ENCODE measurements around the gene KIF1B. TPM values are rescaled to one million over a fixed set of nuclear protein-coding genes. Genes with fewer than 3 reads are reported as not detected.

KIF1B gene
- total and polyA plus RNA-seq, 9 donors = 11.5 to 44.2 (median 37.2) TPM

- WGBS, 3 donors = 69 to 80% (median 75%) methylated on average over 2 of the region's 2 CpGs
- Histone ChIP-seq H3K27ac (no peak overlapping the region), H3K27me3 (no peaks in the 10 kb centered on the region), H3K36me3 (no peaks in the 10 kb centered on the region), H3K9me3 (no peaks in the 10 kb centered on the region), H3K4me1 (ENCODE audit: insufficient read depth) (no peaks in the 10 kb centered on the region), H3K4me3 (no peak overlapping the region)
- intact Hi-C loops (cut with DNase I) = no loop called here
- no peak for DNase-seq
- TF ChIP-seq EP300 (IDR thresholded peaks at IDR 0.05) (no peak), CTCF (IDR thresholded peaks at IDR 0.05) (no peak), POLR2A (IDR thresholded peaks at IDR 0.05) (no peak)
Observed at GRCh38 chr1:10271090-10271489, 60.7 kb downstream of the KIF1B start.

- 9 to 25% (median 15%) methylated on average over 2 of the region's 2 CpGs for WGBS, 3 donors
Observed at GRCh38 chr1:10271869-10272268, 61.5 kb downstream of the KIF1B start.

GRCh38 chr1:10272274-10272673 lies 61.9 kb downstream of the KIF1B start:
- intact Hi-C loops (cut with DNase I) = no loop called here
- H3K27me3 ChIP-seq = no peaks in the 10 kb centered on the region
- H3K4me1 ChIP-seq (ENCODE audit: insufficient read depth) = no peaks in the 10 kb centered on the region
- 9 to 30% (median 16%) methylated on average over 1 of the region's 1 CpG for WGBS, 3 donors
- no peak for TF ChIP-seq EP300 (IDR thresholded peaks at IDR 0.05)
- no peak for TF ChIP-seq CTCF (IDR thresholded peaks at IDR 0.05)
- no peak for TF ChIP-seq POLR2A (IDR thresholded peaks at IDR 0.05)
- H3K4me3 ChIP-seq = no peak overlapping the region
- DNase-seq = no peak
- H3K9me3 ChIP-seq = no peaks in the 10 kb centered on the region
- no peak overlapping the region for H3K27ac ChIP-seq
- no peaks in the 10 kb centered on the region for H3K36me3 ChIP-seq

More at GRCh38 chr1:10271869-10272268, 61.5 kb downstream of the KIF1B start:
- Histone ChIP-seq H3K27ac (no peak overlapping the region), H3K4me1 (ENCODE audit: insufficient read depth) (no peaks in the 10 kb centered on the region), H3K27me3 (no peaks in the 10 kb centered on the region), H3K4me3 (no peak overlapping the region), H3K9me3 (no peaks in the 10 kb centered on the region), H3K36me3 (no peaks in the 10 kb centered on the region)
- DNase-seq = no peak
- intact Hi-C loops (cut with DNase I) = no loop called here
- no peak for TF ChIP-seq POLR2A (IDR thresholded peaks at IDR 0.05)
- no peak for TF ChIP-seq CTCF (IDR thresholded peaks at IDR 0.05)
- TF ChIP-seq EP300 (IDR thresholded peaks at IDR 0.05) = no peak

GRCh38 chr1:10278880-10279279 lies 68.5 kb downstream of the KIF1B start:
- no peaks in the 10 kb centered on the region for H3K27me3 ChIP-seq
- H3K4me3 ChIP-seq = no peak overlapping the region
- no peaks in the 10 kb centered on the region for H3K36me3 ChIP-seq
- H3K9me3 ChIP-seq = no peaks in the 10 kb centered on the region
- intact Hi-C loops (cut with DNase I) = loop anchor here in 1 of 4 donors (5.0 kb wide), 1 partner anchor 1373 kb away; the partner anchor contains the start of genes FBXO2 and FBXO44
- no peak for TF ChIP-seq EP300 (IDR thresholded peaks at IDR 0.05)
- TF ChIP-seq CTCF (IDR thresholded peaks at IDR 0.05) = no peak
- no peak for TF ChIP-seq POLR2A (IDR thresholded peaks at IDR 0.05)
- no peak for DNase-seq
- no peak overlapping the region for H3K27ac ChIP-seq
- no peaks in the 10 kb centered on the region for H3K4me1 ChIP-seq (ENCODE audit: insufficient read depth)
- 84 to 90% (median 86%) methylated on average over 5 of the region's 5 CpGs for WGBS, 3 donors
